Thyroid gland (tissue), 4 donors: Measurements from ENCODE around the gene MICAL3.

Experiments used
- POLR2A ChIP-seq, 2 donors: fragments of 450-650 bp; IDR thresholded peaks; one replicate each; pipeline ENCODE4 v1.6.1; 2017; ENCODE audit warnings: antibody characterized with exemption in 2 of 2, mild to moderate bottlenecking in 2 of 2, moderate library complexity in 1 of 2
- TF ChIP-seq, protein P1 (sequence below), 6 experiments: fragments of 200-600 bp in 3 of 6; fragments of 450-650 bp in 3 of 6; sonication (generic) in 3 of 6; IDR thresholded peaks; one replicate each; pipeline ENCODE4 v1.5.1; 2016 to 2019; ENCODE audit warnings: antibody characterized with exemption in 6 of 6, mild to moderate bottlenecking in 2 of 6, inconsistent platforms in 1 of 6, moderate library complexity in 1 of 6

DNA sequence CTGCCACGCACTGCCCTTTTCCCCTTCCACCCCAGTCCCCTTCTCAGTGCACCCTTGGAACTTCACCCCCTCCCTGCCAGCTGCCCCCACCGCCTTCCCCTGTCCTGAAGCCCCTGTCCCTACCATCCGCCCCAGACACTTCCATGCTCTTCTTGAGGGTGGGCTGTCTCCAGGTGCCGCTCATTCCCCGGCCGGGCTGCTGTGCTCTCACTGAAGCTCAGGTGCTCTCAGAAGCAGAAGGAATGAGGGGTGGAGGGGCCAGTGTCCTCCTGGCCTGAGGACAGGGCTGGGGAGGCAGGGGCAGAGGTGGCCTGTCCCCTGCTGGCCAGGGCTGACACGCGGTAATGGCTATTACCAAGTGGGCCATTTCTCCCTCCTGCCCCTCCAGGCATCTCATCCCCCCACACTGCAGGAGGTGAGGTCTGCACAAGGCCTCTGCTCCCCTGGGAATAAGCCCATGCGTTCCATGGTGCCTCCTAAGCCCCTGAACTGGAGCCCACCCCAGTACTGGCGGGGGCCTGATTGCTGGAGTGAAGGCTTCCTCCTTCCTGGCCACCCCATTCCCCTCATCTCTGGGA lies 243.5 kb downstream of the MICAL3 start:
- TF ChIP-seq POLR2A (IDR thresholded peaks at IDR 0.05), result no peak
- TF ChIP-seq, protein P1, sequence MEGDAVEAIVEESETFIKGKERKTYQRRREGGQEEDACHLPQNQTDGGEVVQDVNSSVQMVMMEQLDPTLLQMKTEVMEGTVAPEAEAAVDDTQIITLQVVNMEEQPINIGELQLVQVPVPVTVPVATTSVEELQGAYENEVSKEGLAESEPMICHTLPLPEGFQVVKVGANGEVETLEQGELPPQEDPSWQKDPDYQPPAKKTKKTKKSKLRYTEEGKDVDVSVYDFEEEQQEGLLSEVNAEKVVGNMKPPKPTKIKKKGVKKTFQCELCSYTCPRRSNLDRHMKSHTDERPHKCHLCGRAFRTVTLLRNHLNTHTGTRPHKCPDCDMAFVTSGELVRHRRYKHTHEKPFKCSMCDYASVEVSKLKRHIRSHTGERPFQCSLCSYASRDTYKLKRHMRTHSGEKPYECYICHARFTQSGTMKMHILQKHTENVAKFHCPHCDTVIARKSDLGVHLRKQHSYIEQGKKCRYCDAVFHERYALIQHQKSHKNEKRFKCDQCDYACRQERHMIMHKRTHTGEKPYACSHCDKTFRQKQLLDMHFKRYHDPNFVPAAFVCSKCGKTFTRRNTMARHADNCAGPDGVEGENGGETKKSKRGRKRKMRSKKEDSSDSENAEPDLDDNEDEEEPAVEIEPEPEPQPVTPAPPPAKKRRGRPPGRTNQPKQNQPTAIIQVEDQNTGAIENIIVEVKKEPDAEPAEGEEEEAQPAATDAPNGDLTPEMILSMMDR (IDR thresholded peaks at IDR 0.05), result no peak
